Activated gamma-delta T cell (primary cell): Measurements from ENCODE around the gene NAAA.
"Not testable (repeated sequence)": the region's sequence is repeated elsewhere in the genome, so short reads cannot be mapped to it uniquely, and the experiment has no call there.

Experiments
- DNase-seq: peaks from one replicate; lab custom pipeline; 2025; lab: John Stamatoyannopoulos, UW
- total RNA-seq, 2 donors: gene quantifications; one replicate each; lab custom pipeline; 2026; lab: John Stamatoyannopoulos, UW

Gene NAAA
- total RNA-seq: 39.0 to 51.6 reads per million in 2 donors

GRCh38 chr4:75940692-75941253 is at the start of gene NAAA:
TSS of gene NAAA (minus strand) at chr4:75941013. CDS start at chr4:75940949, 64 bp downstream.
- peak; percentile 70 for DNase-seq

GRCh38 chr4:75989846-75990528 is 49.2 kb upstream of the NAAA start:
- DNase-seq: no peak

GRCh38 chr4:75985116-75985515 is 44.3 kb upstream of the NAAA start:
- no peak for DNase-seq

GRCh38 chr4:75980576-75980975 is 39.8 kb upstream of the NAAA start:
- DNase-seq: no peak

GRCh38 chr4:75976177-75976576 is 35.4 kb upstream of the NAAA start:
- no peak for DNase-seq

GRCh38 chr4:75973766-75974165 is 33.0 kb upstream of the NAAA start:
- DNase-seq: no peak

GRCh38 chr4:75968084-75968483 is 27.3 kb upstream of the NAAA start:
- no peak for DNase-seq

- DNase-seq: no peak
Observed at GRCh38 chr4:75963558-75963957, 22.7 kb upstream of the NAAA start.

- DNase-seq: not testable (repeated sequence)
Observed at GRCh38 chr4:75962072-75962471, 21.3 kb upstream of the NAAA start.

- DNase-seq: not testable (repeated sequence)
Observed at GRCh38 chr4:75958546-75958945, 17.7 kb upstream of the NAAA start.

- DNase-seq: not testable (repeated sequence)
Observed at GRCh38 chr4:75954811-75955210, 14.0 kb upstream of the NAAA start.

- DNase-seq: no peak
Observed at GRCh38 chr4:75953509-75953908, 12.7 kb upstream of the NAAA start.

GRCh38 chr4:75950213-75950815 is 9.5 kb upstream of the NAAA start:
- no peak for DNase-seq

GRCh38 chr4:75948822-75949444 is 8.1 kb upstream of the NAAA start:
- DNase-seq: no peak

GRCh38 chr4:75939890-75940691 is 722 bp downstream of the NAAA start:
- DNase-seq: peak; percentile 62

- DNase-seq: no peak
Observed at GRCh38 chr4:75935628-75936027, 5.2 kb downstream of the NAAA start.

- DNase-seq: no peak
Observed at GRCh38 chr4:75930152-75930551, 10.7 kb downstream of the NAAA start.

GRCh38 chr4:75924916-75925315 is 15.9 kb downstream of the NAAA start:
- not testable (repeated sequence) for DNase-seq

- DNase-seq: no peak
Observed at GRCh38 chr4:75924309-75924827, 16.4 kb downstream of the NAAA start.

GRCh38 chr4:75922588-75922987 is 18.2 kb downstream of the NAAA start:
- DNase-seq: no peak

GRCh38 chr4:75921910-75922309 is 18.9 kb downstream of the NAAA start:
- DNase-seq: no peak

- DNase-seq: no peak
Observed at GRCh38 chr4:75920327-75920726, 20.5 kb downstream of the NAAA start.
